HG03060 (cell line): ENCODE measurements around the gene FAN1.
"Not testable (repeated sequence)": the region's sequence is repeated elsewhere in the genome, so short reads cannot be mapped to it uniquely, and the experiment has no call there.

Experiments used
- ATAC-seq: cut with Tn5 transposase; IDR thresholded peaks from one replicate; pipeline ENCODE4 v1.9.1; 2021; ENCODE audit warnings: low read depth, moderate number of reproducible peaks; ENCODE audit not compliant: unreplicated experiment

Gene FAN1

GRCh38 chr15:30903497-30904187 is at the start of gene FAN1:
FAN1 (plus strand) TSS chr15:30903915; CDS start chr15:30904664, 749 bp downstream.
- ATAC-seq, result no peak

DNA sequence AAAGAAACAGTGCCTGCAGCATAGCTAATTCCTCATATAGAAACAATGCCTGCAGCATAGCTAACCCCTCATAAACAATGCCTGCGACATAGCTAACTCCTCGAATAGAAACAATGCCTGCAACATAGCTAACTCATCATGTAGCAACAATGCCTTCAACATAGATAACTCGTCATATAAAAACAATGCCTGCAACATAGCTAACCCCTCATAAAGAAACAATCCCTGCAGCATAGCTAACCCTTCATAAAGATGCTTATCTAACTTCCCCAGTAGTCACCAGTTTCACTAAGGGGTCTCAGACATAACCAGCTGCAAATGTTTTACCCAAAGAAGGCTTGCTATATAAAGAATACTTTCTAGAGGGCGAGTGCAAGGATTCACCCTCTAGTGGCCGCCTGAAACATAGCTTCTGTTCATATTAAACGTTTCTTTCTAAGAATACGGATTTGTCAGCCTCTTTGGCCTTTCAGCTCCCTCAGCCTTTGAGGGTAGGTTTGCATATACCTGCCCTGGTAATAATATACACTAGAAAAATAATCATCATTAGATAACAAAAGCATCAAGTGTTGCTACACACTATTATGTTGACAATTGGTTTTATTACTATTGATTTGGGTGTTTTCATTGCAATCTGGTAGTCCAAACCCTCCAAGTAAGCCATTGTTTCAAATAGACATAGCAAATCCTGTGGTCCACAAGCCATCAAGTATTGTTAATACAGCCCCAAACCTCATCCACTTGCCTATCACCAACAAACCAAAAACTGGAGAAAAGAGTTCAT is 44.4 kb upstream of the FAN1 start:
- ATAC-seq, result no peak

DNA sequence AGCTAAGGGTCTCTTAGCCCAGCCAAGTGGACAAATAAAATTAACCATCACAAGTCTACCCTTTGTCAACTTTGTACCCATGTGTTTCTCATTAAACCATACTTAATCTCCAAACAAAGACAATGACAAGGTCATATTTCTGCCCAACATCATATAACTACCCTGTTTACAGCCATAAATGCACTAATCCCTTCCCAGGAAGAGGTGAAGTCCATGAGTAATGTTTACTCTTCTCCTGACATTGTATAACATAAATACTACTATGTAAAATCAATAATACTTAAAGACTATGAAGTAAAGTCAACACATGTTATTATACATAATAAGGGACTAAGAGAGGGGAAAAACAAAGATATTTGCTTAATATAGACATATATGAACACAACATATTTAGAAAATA is 38.5 kb upstream of the FAN1 start:
- no peak for ATAC-seq

GRCh38 chr15:30870681-30871080 is 33.0 kb upstream of the FAN1 start:
- ATAC-seq, result no peak

GRCh38 chr15:30872341-30872748 is 31.4 kb upstream of the FAN1 start:
- ATAC-seq, result no peak

- ATAC-seq, result no peak
Measured at GRCh38 chr15:30877070-30877469, 26.6 kb upstream of the FAN1 start.

DNA sequence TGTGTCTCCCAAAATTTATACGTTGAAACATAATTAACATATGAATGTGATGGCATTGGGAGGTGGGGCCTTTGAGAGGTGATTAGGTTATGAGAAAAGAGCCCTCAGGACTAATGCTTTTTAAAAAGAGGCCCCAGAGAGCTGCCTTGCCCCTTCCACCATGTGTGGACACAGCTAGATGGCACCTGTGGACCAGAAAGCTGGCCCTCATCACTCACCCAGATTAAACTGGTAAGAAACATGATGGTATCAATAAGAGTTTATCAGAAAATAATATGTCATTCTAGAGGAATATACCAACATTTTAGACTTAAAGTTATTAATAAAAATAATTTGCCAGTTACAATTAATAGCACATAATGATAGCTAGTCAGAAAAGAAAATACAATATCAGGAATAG is 25.2 kb upstream of the FAN1 start:
- no peak for ATAC-seq

GRCh38 chr15:30882849-30883433 is 20.8 kb upstream of the FAN1 start:
- no peak for ATAC-seq

- not testable (repeated sequence) for ATAC-seq
Measured at GRCh38 chr15:30883666-30884065, 20.0 kb upstream of the FAN1 start.

GRCh38 chr15:30885814-30886213 is 17.9 kb upstream of the FAN1 start:
- ATAC-seq, result no peak

DNA sequence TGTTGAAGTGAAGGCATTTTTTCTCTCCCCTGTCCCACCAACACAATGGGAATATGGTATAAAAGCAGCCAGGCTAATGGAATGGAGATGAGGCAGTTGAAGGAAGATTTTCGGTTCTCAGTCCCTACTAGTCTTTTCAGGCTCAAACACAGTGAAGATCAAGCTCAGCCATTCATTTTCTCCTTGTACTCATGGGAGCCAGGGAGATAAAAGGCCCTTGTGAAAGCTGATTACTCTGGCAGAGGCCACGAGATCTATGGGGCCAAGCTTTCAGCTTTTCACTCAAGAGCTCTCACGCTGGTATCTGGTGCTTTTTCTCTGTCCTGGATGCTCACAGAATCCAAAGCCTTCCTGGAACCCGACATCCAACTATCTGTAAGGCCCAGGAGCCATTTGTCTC is 14.5 kb upstream of the FAN1 start:
- ATAC-seq, result no peak

GRCh38 chr15:30895461-30896210 is 8.1 kb upstream of the FAN1 start:
- ATAC-seq, result no peak

- no peak for ATAC-seq
Measured at GRCh38 chr15:30896211-30896606, 7.5 kb upstream of the FAN1 start.

DNA sequence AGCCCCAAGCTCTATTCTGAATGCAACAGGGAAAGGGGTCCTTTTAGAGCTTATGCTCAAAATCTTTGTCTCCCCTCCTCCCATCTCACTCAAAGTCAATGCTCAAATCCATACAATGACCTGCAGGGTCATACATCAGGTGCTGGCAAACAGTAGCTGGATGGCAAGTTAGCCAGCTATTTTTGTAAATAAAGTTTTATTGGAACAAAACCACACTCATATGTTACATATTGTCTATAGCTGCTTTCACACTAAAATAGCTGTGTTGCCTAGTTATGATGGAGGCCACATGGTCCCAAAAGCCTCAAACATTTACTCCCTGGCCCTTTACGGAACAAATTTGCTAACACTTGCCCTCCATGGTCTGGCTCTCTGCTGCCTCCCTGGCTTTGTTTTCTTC is 1.8 kb upstream of the FAN1 start:
- ATAC-seq, result no peak

GRCh38 chr15:30904812-30905211 is 1.1 kb downstream of the FAN1 start:
- ATAC-seq, result no peak

GRCh38 chr15:30905821-30906220 is 2.1 kb downstream of the FAN1 start:
- ATAC-seq, result no peak

DNA sequence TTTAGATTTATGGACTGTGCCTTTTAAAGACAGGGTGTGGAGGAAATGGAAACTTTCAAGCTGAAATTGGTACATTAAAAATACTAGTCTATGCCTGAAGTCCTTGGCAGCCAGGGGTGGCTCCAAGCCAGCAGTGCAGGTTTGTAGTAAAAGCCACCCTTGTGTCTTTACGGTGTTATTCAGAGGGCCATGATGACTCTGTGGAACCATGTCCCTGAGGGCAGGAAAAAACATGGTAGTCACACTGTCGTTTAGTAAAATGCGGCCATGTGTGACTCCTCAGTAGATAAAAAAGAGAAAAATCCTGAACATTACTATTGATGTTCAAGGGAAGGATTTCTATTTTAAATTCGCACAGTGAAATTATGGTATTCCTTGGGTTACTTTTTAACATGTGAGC is 2.7 kb downstream of the FAN1 start:
- no peak for ATAC-seq

GRCh38 chr15:30913761-30914160 is 10.0 kb downstream of the FAN1 start:
- no peak for ATAC-seq

DNA sequence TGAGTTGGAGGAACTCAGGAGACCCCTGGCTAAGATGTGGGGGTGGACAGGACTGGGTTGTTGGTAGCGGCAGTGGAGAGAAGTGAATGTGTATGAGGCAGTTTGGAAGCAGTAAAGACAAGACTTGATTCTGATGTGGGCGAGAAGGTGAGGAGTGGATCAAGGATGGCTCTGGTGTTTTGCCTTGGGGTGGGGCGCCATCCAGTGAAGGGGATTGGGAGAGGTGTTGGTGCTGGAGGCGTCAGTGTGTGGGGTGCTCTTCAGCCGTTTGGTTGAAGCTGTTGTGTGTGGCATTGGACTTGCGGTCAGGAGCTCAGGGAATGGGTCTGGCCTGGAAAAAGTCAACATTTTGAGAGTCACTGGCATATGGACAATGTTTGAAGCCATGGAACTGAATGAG is 13.3 kb downstream of the FAN1 start:
- no peak for ATAC-seq

DNA sequence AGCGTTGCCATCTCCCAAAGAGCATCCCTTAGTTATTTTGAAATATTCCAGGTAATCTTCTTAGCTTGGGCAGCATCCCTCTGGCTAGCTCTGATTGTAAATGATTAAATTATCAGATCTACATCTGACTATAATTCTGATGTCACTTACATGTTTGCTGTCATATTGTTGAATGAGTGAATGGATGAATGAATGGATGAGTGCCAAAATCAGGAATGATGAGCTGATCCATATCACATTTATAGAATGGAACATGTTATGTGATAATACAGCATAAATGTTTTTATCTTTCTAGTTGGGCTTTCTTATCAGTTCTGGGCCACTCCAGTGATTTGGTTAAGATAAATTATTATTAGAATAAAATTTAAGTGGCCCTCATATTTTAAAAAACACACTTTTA is 14.0 kb downstream of the FAN1 start:
- ATAC-seq, result no peak

- no peak for ATAC-seq
Measured at GRCh38 chr15:30918366-30918765, 14.7 kb downstream of the FAN1 start.
